ENCODE results near the gene DDX4.

DNA sequence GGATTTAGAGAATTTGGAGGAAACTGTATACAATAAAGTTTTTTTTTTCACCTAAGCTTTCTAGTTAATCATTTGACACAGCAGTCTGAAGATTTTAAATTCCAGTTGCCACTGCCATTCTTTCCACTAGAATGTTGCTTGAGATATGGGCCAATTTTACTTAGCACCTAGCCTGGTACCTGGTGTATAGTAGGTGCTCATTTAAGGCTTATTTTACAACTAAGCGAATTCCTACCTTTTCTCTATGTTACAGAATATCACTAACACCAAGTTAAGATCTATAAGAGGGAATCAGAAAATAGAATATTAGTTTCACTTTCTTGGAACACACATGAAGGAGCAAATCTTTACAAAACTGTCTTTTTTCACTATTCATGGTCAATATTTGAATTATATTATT is 3.2 kb upstream of the DDX4 start:
- TF ChIP-seq, protein P1, sequence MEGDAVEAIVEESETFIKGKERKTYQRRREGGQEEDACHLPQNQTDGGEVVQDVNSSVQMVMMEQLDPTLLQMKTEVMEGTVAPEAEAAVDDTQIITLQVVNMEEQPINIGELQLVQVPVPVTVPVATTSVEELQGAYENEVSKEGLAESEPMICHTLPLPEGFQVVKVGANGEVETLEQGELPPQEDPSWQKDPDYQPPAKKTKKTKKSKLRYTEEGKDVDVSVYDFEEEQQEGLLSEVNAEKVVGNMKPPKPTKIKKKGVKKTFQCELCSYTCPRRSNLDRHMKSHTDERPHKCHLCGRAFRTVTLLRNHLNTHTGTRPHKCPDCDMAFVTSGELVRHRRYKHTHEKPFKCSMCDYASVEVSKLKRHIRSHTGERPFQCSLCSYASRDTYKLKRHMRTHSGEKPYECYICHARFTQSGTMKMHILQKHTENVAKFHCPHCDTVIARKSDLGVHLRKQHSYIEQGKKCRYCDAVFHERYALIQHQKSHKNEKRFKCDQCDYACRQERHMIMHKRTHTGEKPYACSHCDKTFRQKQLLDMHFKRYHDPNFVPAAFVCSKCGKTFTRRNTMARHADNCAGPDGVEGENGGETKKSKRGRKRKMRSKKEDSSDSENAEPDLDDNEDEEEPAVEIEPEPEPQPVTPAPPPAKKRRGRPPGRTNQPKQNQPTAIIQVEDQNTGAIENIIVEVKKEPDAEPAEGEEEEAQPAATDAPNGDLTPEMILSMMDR (IDR thresholded peaks at IDR 0.05) = no peak
- TF ChIP-seq POLR2A (IDR thresholded peaks at IDR 0.05) = no peak

All from esophagus squamous epithelium (tissue), 4 donors.